ENCODE measurements around the gene PHLDB1. TPM values are rescaled to one million over a fixed set of nuclear protein-coding genes. Genes with fewer than 3 reads are reported as not detected.
A peak's percentile ranks its signal among the peaks of the same experiment; 100 is the strongest.
"Not testable (repeated sequence)": the region's sequence is repeated elsewhere in the genome, so short reads cannot be mapped to it uniquely, and the experiment has no call there.

PHLDB1 gene
- 54.0 TPM for total RNA-seq
- 112 TPM for polyA plus RNA-seq

DNA sequence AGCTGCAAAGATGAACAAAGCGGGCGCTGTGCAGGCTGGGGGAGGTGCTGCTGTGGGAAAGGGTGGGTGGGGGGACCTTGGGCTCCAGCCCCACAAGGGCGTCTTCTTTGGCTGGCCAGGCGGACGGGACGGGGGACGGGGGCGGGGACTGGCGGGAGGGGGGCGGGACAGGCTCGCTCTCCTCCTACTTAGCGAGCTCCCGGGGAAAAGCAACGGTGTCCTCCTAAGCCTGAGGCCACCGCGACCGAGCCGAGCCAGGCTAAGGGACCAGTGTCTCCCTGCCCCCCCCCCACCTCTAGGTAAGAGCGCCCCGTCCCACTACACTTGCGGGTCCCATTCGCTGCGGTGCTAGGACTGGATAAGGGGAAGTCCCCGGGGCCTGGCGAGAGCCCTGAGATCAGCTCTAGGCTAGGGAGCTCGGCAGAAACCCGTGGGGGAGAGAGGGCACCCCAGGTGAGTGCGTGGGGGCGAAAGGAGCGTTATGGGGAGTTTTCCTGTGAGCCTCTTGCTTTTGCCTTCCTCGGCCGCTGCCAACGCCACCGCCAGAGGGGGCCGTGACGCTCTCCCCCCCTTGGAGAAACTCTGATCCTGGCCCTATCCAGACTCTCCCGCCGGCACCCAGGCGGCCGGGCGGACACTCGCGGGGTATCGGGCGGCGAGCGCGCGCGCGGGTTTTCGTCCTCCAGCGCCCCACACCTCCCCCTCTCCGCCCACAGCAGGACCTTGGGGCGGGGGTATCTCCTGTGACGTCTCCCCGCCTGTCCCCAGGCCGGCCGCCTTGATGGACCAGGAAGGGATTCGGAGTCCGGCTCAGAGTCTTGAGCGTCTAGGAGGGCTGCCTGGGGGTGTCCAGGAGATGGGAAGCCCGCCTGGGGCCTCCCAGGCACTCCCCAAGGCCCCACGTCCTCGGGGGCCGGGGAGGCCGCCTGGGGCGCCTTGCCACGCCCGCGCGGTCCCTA, at the start of gene PHLDB1:
Gene PHLDB1 (plus strand): TSS at position 215 of the 959 bp plus-strand sequence. CDS start 6,222 bp downstream, outside the sequence.
- WGBS, result under 1% methylated on average over 72 of the region's 72 CpGs
- H3K4me3 ChIP-seq (ENCODE audit: low read depth, low read length), result peak within 1 kb of the TSS; percentile 62
- H3K27ac ChIP-seq (ENCODE audit: low read depth), result peak within 1 kb of the TSS; percentile 96
- no peaks in the 10 kb centered on the region for H3K36me3 ChIP-seq (ENCODE audit: insufficient read depth)
- no peaks in the 10 kb centered on the region for H3K4me1 ChIP-seq (ENCODE audit: insufficient read depth)
- DNase-seq (ENCODE audit: extremely low spot score), result no peak

DNA sequence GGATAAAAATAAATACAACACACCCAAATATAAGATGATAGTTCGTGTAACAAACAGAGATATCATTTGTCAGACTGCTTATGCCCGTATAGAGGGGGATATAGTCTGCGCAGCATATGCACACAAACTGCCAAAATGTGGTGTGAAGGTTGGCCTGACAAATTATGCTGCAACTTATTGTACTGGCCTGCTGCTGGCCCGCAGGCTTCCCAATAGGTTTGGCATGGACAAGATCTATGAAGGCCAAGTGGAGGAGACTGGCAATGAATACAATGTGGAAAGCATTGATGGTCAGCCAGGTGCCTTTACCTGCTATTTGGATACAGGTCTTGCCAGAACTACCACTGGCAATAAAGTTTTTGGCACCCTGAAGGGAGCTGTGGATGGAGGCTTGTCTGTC, 46.6 kb upstream of the PHLDB1 start:
- no peak overlapping the region for H3K27ac ChIP-seq (ENCODE audit: low read depth)
- H3K4me1 ChIP-seq (ENCODE audit: insufficient read depth), result no peaks in the 10 kb centered on the region
- H3K36me3 ChIP-seq (ENCODE audit: insufficient read depth), result peaks cover 6% of the 10 kb centered on the region
- H3K4me3 ChIP-seq (ENCODE audit: low read depth, low read length), result no peak overlapping the region
- DNase-seq (ENCODE audit: extremely low spot score), result no peak
- 90% methylated on average over 4 of the region's 4 CpGs for WGBS

DNA sequence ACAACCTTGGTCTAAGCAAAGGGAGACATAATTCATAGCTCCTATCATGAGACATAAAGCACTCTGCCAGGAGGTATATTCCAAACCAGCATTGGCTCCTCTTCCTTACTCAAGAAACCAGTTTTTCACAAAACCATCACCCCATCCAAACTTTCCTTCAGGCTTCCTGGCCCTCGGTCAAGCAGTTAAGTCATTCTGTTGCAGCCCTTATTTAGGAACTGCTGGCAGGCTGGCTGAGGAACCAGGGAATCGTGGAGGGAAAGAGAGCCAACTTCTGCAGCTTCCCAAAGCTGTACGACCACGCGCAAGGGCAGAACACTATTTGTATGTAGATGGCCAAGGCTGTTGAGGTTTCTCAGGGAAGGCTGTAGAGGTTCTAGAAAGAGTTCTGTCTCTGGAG, 42.4 kb upstream of the PHLDB1 start:
- 25% methylated on average over 5 of the region's 5 CpGs for WGBS
- no peak for DNase-seq (ENCODE audit: extremely low spot score)
- Histone ChIP-seq H3K27ac (ENCODE audit: low read depth) (no peak overlapping the region), H3K4me1 (ENCODE audit: insufficient read depth) (no peaks in the 10 kb centered on the region), H3K4me3 (ENCODE audit: low read depth, low read length) (peak overlapping the region; percentile 55), H3K36me3 (ENCODE audit: insufficient read depth) (no peaks in the 10 kb centered on the region)

DNA sequence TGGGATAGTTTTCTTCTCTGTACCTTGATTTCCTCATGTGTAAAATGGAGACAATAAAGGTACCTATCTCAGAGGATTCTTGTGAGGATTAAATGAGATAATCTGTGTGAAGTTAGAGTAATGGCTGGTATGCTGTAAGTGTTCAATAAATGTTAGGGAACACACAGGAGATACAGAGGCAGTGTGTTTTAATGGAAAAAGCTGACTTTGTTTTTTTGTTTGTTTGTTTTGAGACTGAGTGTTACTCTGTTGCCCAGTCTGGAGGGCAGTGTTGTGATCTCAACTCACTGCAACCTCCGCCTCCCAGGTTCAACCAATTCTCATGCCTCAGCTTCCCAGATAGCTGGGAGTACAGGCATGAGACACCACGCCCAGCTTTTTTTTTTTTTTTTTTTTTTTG, 37.7 kb upstream of the PHLDB1 start:
- no peak overlapping the region for H3K4me3 ChIP-seq (ENCODE audit: low read depth, low read length)
- no peaks in the 10 kb centered on the region for H3K4me1 ChIP-seq (ENCODE audit: insufficient read depth)
- H3K36me3 ChIP-seq (ENCODE audit: insufficient read depth), result no peaks in the 10 kb centered on the region
- H3K27ac ChIP-seq (ENCODE audit: low read depth), result no peak overlapping the region
- no peak for DNase-seq (ENCODE audit: extremely low spot score)
- 88% methylated on average over 2 of the region's 2 CpGs for WGBS

DNA sequence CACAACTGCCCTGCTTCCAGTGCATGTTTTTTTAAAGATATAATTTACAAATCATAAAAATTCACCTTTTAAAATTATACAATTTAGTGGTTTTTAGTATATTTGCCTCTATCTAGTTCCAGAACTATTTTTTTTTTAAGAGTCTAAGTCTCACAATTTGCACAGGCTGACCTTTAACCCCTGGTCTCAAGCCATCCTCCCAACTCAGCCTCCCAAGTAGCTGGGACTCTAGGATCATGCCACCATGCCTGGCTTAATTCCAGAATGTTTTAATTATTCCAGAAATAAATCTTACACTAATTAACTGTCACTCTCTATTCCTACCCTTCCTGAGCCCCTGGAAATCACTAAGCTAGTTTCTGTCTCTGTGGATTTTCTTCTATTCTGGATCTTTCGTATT, 36.6 kb upstream of the PHLDB1 start:
- WGBS, result 96% methylated on average over 1 of the region's 1 CpG
- no peak for DNase-seq (ENCODE audit: extremely low spot score)
- no peak overlapping the region for H3K4me3 ChIP-seq (ENCODE audit: low read depth, low read length)
- no peak overlapping the region for H3K27ac ChIP-seq (ENCODE audit: low read depth)
- H3K36me3 ChIP-seq (ENCODE audit: insufficient read depth), result peaks cover 1% of the 10 kb centered on the region
- no peaks in the 10 kb centered on the region for H3K4me1 ChIP-seq (ENCODE audit: insufficient read depth)

DNA sequence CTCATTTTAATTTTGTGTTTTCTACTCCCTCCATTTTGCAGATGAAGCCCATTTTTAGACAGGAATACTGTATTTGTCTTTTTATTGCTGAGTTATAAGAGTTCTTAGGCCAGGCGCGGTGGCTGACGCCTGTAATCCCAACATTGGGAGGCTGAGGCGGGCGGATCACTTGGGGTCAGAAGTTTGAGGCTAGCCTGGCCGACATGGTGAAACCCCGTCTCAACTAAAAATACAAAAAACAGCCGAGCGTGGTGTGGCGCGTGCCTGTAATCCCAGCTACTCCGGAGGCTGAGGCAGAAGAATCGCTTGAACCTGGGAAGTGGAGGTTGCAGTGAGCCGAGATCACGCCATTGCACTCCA, 35.7 kb upstream of the PHLDB1 start:
- H3K27ac ChIP-seq (ENCODE audit: low read depth), result peak overlapping the region; percentile 38
- H3K4me3 ChIP-seq (ENCODE audit: low read depth, low read length), result peak overlapping the region; percentile 99
- WGBS, result 7% methylated on average over 15 of the region's 15 CpGs
- H3K36me3 ChIP-seq (ENCODE audit: insufficient read depth); H3K4me1 ChIP-seq (ENCODE audit: insufficient read depth); DNase-seq (ENCODE audit: extremely low spot score): not testable (repeated sequence)

DNA sequence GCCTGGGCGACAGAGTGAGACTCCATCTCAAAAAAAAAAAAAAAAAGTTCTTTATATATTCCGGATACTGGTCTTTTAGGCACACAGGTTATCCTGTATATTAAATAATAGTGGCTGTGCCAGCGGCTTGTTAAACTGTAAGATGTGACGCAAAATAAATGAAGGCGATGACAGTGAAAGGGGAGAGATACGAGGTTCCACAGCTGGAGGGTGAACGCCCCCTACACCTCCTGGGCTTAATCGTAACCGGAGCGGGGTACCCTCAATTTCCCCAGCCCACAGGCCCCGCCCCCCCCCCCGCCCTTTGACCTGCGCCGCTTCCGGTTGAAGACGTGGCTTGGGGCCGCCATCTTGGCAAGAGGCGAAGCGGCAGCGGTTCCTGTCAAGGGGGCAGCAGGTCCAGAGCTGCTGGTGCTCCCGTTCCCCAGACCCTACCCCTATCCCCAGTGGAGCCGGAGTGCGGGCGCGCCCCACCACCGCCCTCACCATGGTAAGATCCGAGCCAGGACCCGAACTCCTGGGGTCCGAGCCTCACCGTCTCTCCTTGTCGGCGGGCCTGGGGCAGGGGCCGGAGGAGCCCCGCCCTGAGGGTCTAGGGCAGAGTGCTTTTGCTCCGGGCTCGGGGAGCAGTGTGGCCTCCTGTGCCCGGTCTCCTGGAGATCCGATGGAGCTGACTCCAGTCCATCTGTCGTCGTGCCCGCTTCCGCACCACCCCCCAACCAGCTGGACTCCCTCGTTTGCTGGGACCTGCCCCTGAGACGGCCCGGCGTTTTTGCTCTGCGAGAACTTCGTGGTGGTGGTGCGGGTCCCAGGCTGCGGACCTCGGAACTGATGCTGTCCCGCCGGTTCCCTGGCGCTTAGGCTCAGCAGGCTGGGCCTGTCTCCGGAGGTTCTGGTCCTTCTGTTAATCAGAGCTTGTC, 35.1 kb upstream of the PHLDB1 start, which contains the start of gene ARCN1:
Gene ARCN1 (plus strand): TSS at position 349 of the 920 bp plus-strand sequence. CDS start 139 bp downstream, at position 488.
- under 1% methylated on average over 55 of the region's 55 CpGs for WGBS
- no peaks in the 10 kb centered on the region for H3K4me1 ChIP-seq (ENCODE audit: insufficient read depth)
- peak within 1 kb of the TSS; percentile 100 for H3K27ac ChIP-seq (ENCODE audit: low read depth)

DNA sequence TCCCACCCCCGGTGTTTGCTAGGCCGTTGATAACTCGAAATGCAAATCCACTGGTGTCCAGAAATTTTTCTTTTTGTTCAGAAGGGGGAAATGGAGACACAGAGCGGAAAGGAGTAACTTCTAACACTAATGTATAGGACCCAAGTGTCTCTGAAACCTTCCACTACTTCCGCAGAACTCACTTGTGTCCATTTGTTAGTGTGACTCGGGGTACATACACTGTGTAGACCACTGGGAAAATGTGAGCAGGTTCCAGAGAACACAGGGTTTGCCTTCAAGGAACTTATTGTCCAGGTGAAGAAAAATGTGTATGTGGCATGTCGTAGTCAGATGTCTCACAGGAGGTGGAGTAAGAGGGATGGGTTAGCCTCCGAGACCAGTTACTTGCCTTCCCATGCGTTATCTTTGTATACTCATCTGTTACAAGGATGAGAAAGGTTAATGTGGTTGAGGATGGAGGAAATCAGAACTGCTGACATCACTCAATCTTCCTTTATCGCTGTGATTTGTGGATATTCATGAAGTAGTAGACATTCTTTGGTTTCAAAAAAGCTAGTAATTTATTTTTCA, 34.3 kb upstream of the PHLDB1 start:
- peak overlapping the region; percentile 100 for H3K27ac ChIP-seq (ENCODE audit: low read depth)
- peaks cover 2% of the 10 kb centered on the region for H3K4me1 ChIP-seq (ENCODE audit: insufficient read depth)
- 1% methylated on average over 10 of the region's 10 CpGs for WGBS
- H3K4me3 ChIP-seq (ENCODE audit: low read depth, low read length), result peak overlapping the region; percentile 99
- H3K36me3 ChIP-seq (ENCODE audit: insufficient read depth), result peaks cover 1% of the 10 kb centered on the region
- no peak for DNase-seq (ENCODE audit: extremely low spot score)

More for the DNA sequence above, 35.1 kb upstream of the PHLDB1 start, which contains the start of gene ARCN1:
- Histone ChIP-seq H3K4me3 (ENCODE audit: low read depth, low read length) (peak within 1 kb of the TSS; percentile 99), H3K36me3 (ENCODE audit: insufficient read depth) (peaks cover 1% of the 10 kb centered on the region)
- DNase-seq (ENCODE audit: extremely low spot score), result peak; percentile 66

DNA sequence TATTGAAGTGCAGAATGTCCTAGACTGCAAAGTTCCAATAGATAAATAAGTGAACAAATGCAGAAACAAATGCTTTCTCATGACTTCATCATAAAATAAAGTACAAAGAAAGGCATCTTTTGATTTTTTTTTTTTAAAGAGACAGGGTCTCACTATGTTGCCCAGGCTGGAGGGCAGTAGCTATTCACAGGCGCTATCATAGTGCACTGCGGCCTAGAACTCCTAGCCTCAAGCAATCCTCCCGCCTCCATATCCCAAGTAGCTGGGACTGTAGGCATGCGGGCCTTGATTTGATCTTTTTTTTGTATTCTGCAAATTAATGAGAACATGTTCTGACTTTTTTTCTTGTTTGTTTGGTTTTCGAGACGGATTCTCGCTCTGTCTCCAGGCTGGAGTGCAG, 32.8 kb upstream of the PHLDB1 start:
- DNase-seq (ENCODE audit: extremely low spot score), result no peak
- Histone ChIP-seq H3K27ac (ENCODE audit: low read depth) (no peak overlapping the region), H3K36me3 (ENCODE audit: insufficient read depth) (peaks cover 1% of the 10 kb centered on the region), H3K4me3 (ENCODE audit: low read depth, low read length) (no peak overlapping the region), H3K4me1 (ENCODE audit: insufficient read depth) (peaks cover 2% of the 10 kb centered on the region)
- 80% methylated on average over 7 of the region's 7 CpGs for whole genome bisulfite sequencing

DNA sequence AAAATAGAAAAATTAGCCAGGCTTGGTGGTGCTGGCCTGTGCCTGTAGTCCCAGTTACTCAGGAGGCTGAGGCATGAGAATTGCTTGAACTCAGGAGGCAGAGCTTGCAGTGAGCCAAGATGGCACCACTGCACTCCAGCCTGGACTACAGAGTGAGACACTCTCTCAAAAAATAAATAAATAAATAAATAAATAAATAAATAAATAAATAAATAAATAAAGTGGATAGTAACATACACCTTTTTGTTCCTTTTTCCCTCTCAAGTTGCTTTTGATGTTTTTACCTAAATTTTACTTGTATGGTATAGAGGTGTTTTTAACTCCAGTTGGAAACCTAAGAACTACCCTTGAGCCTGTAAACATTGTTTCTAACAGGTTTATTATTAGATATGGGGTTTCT, 29.4 kb upstream of the PHLDB1 start:
- DNase-seq (ENCODE audit: extremely low spot score); H3K4me1 ChIP-seq (ENCODE audit: insufficient read depth); H3K4me3 ChIP-seq (ENCODE audit: low read depth, low read length); H3K27ac ChIP-seq (ENCODE audit: low read depth); H3K36me3 ChIP-seq (ENCODE audit: insufficient read depth): not testable (repeated sequence)

DNA sequence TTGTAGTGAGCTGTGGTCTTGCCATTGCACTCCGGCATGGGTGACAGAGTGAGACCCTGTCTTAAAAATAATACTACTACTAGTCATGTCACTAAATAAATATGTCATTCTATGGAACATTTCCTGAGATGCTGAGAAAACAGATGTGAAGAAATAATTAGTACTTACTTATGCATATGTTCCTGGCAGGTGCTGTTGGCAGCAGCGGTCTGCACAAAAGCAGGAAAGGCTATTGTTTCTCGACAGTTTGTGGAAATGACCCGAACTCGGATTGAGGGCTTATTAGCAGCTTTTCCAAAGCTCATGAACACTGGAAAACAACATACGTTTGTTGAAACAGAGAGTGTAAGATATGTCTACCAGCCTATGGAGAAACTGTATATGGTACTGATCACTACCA, 26.4 kb upstream of the PHLDB1 start:
- no peak for DNase-seq (ENCODE audit: extremely low spot score)
- peaks cover 2% of the 10 kb centered on the region for H3K4me1 ChIP-seq (ENCODE audit: insufficient read depth)
- WGBS, result 70% methylated on average over 6 of the region's 6 CpGs
- H3K4me3 ChIP-seq (ENCODE audit: low read depth, low read length), result no peak overlapping the region
- peaks cover 7% of the 10 kb centered on the region for H3K36me3 ChIP-seq (ENCODE audit: insufficient read depth)
- no peak overlapping the region for H3K27ac ChIP-seq (ENCODE audit: low read depth)

DNA sequence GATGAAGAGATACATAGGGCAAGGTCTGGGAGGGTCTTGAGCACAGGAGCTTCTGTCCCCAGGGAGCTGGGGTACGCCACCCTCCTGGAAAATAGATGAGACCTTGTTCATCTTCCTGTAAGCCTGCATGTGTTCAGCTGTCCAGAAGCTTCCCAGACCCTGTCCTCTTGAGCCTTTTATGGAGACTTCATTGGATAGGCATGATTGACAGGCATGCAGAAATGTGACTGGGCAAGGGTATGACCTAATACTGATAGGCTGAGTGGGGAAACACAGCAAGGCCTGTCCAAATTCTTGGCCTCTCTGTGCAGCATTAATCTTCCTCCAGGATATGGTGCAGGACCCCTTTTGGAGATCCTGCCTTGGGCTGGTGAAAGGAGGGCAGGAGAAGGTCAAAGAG, 19.5 kb upstream of the PHLDB1 start:
- peaks cover 13% of the 10 kb centered on the region for H3K36me3 ChIP-seq (ENCODE audit: insufficient read depth)
- H3K4me3 ChIP-seq (ENCODE audit: low read depth, low read length), result no peak overlapping the region
- no peak for DNase-seq (ENCODE audit: extremely low spot score)
- H3K4me1 ChIP-seq (ENCODE audit: insufficient read depth), result no peaks in the 10 kb centered on the region
- no peak overlapping the region for H3K27ac ChIP-seq (ENCODE audit: low read depth)
- WGBS, result 100% methylated on average over 1 of the region's 1 CpG

DNA sequence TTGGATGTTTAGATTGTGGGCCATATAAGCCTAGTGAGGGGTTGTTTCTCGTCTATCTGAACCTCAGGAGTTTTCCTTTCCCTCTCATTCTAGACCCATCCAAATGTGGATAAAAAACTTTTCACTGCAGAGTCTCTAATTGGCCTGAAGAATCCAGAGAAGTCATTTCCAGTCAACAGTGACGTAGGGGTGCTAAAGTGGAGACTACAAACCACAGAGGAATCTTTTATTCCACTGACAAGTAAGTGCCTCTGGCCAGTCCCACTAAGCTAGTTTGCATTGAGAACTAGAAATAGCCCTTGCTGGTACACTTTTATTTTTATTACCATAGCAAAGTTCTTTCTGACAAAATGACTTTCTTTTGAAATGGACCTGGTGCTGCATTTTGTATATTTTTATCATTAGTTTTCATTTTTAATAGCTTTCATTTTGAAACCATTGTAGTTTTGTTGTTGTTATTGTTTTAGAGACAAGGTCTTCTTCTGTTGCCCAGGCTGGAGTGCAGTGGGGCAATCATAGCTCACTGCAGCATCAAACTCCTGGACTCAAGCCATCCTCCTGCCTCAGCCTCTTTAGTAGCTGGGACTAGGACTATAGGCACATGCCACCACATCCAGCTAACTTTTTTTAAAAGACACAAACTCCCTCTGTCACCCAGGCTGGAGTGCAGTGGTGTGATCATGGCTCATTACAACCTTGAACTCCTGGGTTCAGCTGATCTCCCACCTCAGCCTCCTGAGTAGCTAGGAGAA, 14.6 kb upstream of the PHLDB1 start:
- WGBS, result 77% methylated on average over 2 of the region's 2 CpGs
- Histone ChIP-seq H3K36me3 (ENCODE audit: insufficient read depth) (peaks cover 6% of the 10 kb centered on the region), H3K27ac (ENCODE audit: low read depth) (no peak overlapping the region), H3K4me1 (ENCODE audit: insufficient read depth) (no peaks in the 10 kb centered on the region), H3K4me3 (ENCODE audit: low read depth, low read length) (no peak overlapping the region)
- DNase-seq (ENCODE audit: extremely low spot score), result no peak

All from urinary bladder (tissue), 4 donors.